Heart right ventricle (tissue), 16 donors: ENCODE data around the gene AGRN. TPM values are rescaled to one million over a fixed set of nuclear protein-coding genes. Genes with fewer than 3 reads are reported as not detected.
"Not testable (repeated sequence)": the region's sequence is repeated elsewhere in the genome, so short reads cannot be mapped to it uniquely, and the experiment has no call there.

Experiments
- ATAC-seq, 8 donors: fragments of 200-7000 bp; cut with Tn5 transposase; one replicate each; pipeline ENCODE4 v1.9.1; 2020; ENCODE audit warnings: mild to moderate bottlenecking in 8 of 8, moderate library complexity in 8 of 8, moderate number of reproducible peaks in 1 of 8
- DNase-seq, 2 donors: peaks; one replicate each; pipeline ENCODE4 v3.0.0-alpha.2; 2020
- H3K27ac ChIP-seq, 10 donors: fragments of 200-600 bp; sonication (generic) in 2 of 10; one replicate each; pipeline versions ENCODE4 v1.5.0 to v1.8.0; 2020 to 2022; ENCODE audit warnings: mild to moderate bottlenecking in 3 of 10
- H3K27me3 ChIP-seq, 7 donors: fragments of 200-600 bp; one replicate each; pipeline ENCODE4 v1.8.0; 2021 to 2022; ENCODE audit warnings: mild to moderate bottlenecking in 2 of 7
- H3K36me3 ChIP-seq, 9 donors: fragments of 200-600 bp; sonication (generic) in 1 of 9; one replicate each; pipeline versions ENCODE4 v1.5.0 to v1.8.0; 2020 to 2022; ENCODE audit warnings: mild to moderate bottlenecking in 2 of 9
- H3K4me1 ChIP-seq, 9 donors: fragments of 200-600 bp; sonication (generic) in 1 of 9; one replicate each; pipeline versions ENCODE4 v1.5.0 to v1.8.0; 2020 to 2022; ENCODE audit warnings: mild to moderate bottlenecking in 4 of 9
- H3K4me3 ChIP-seq, 10 donors: fragments of 200-600 bp; sonication (generic) in 2 of 10; one replicate each; pipeline versions ENCODE4 v1.5.0 to v1.8.0; 2020 to 2022; ENCODE audit warnings: mild to moderate bottlenecking in 7 of 10, moderate library complexity in 2 of 10
- H3K9me3 ChIP-seq, 11 donors: fragments of 200-600 bp in 10 of 11; sonication (generic) in 2 of 11; one replicate each; pipeline versions ENCODE4 v1.5.0 to v1.8.0; 2013 to 2022; ENCODE audit warnings: mild to moderate bottlenecking in 2 of 11, control low read depth in 1 of 11, moderate library complexity in 1 of 11
- CTCF ChIP-seq, 9 donors: fragments of 200-600 bp; sonication (generic) in 2 of 9; IDR thresholded peaks; one replicate each; pipeline versions ENCODE4 v1.5.0 to v1.8.0; 2021 to 2022; ENCODE audit warnings: antibody characterized with exemption in 9 of 9, mild to moderate bottlenecking in 5 of 9, moderate library complexity in 1 of 9
- WGBS, 2 donors: extraction: QIAGEN DNeasy Blood & Tissue Kit; methylation state at CpG; one replicate each; pipeline ENCODE4 v1.1.7; 2013; ENCODE audit warnings: inconsistent platforms in 1 of 2; 5-methylcytosine and 5-hydroxymethylcytosine counted together
- intact Hi-C, 10 donors: fragments of 100-400 bp; cut with DNase I; formaldehyde crosslinking; loops; one replicate each; pipeline versions ENCODE4 v1.11.1 to v1.14.2; 2022
- polyA plus RNA-seq, 2 donors: library from polyadenylated mRNA; stranded (reverse); fragments of 200-250 nt; gene quantifications; one replicate each; pipeline ENCODE4 v1.2.3, GENCODE V29; 2013
- total RNA-seq, 10 donors: library from RNA; stranded (reverse); fragmentation: NEBNext Ultra II Directional in 3 of 10; extraction: Animal tissue kit (Norgen Biotek cat#: 25700) in 3 of 10; gene quantifications; one replicate each; pipeline versions ENCODE4 v1.2.1 to v1.2.4, GENCODE V29; 2021 to 2023
- donor health status: Arrhythmogenic right ventricular cardiomyopathy.
- donor health status: ischemic (EF 13 %, LVEDD 7.1; RV severe dilation, severe dysfunction).
- donor health status: healthy with polysubstance abuse.
- donor health status: DM: no; HTN: yes; CAD: no.
- donor health status: DM: no; HTN: no; CAD: no.
- donor health status: ischemic (EF 25% LVEDD 6.9; RV normal size, moderate dysfunction).
- donor health status: ischemic (EF 25% LVEDD 5.7; RV mildly dilated, moderate dysfunction).
- donor health status: healthy.
- donor health status: DM: yes; HTN: yes; CAD: no.
- donor health status: Ischemic cardiomyopathy.
- donor health status: ischemic (EF 35%, LVEDD 5.7; RV mildly dilated, moderate dysfunction).
- donor health status: nonischemic (EF 11% LVEDD 7.7; RV severe dilation, severe dysfunction).
- donor health status: DM: yes; HTN: yes; CAD: no.
- donor health status: PGD.
- donor health status: ischemic (EF 29% LVEDD 5.4; RV normal size, mild dysfunction).
- donor health status: nonischemic (EF 23%, LVEDD 6.1; RV moderate dilation, normal function).

AGRN gene
- total and polyA plus RNA-seq, 12 donors: 11.5 to 33.9 (median 18.3) TPM

- ATAC-seq: no peak
- TF ChIP-seq CTCF (IDR thresholded peaks at IDR 0.05): no peak
- peaks cover 0 to 47% (median 3%) of the 10 kb centered on the region in 9 donors for H3K4me1 ChIP-seq
- peaks cover 0 to 1% (median 0%) of the 10 kb centered on the region in 11 donors for H3K9me3 ChIP-seq
- WGBS, 2 donors: 86 to 88% methylated on average over 42 to 43 of the region's 43 CpGs
- DNase-seq: peak in 1 of 2 donors; percentile 25
- peaks cover 0 to 4% (median 0%) of the 10 kb centered on the region in 9 donors for H3K36me3 ChIP-seq
- H3K27ac ChIP-seq: peak overlapping the region; percentile 83 to 97 (median 96)
- peaks cover 0 to 31% (median 7%) of the 10 kb centered on the region in 7 donors for H3K27me3 ChIP-seq
- intact Hi-C loops: loop anchor here in 5 of 10 donors (2.0 to 5.0 kb wide), 3 partner anchors 79 to 84 kb away; no protein-coding TSS in a partner anchor
- H3K4me3 ChIP-seq: peak overlapping the region in 6 of 10 donors; percentile 1 to 60 (median 51)
Measured at GRCh38 chr1:982765-983436, 37.0 kb upstream of the AGRN start.

- peak overlapping the region in 2 of 10 donors; percentile 87 to 96 for H3K27ac ChIP-seq
- H3K27me3 ChIP-seq: peaks cover 0 to 31% (median 7%) of the 10 kb centered on the region in 7 donors
- H3K36me3 ChIP-seq: no peaks in the 10 kb centered on the region
- DNase-seq (peak; percentile 48 to 67), ATAC-seq (peak in 1 of 8 donors; percentile 4)
- peak; percentile 92 to 98 (median 94) for TF ChIP-seq CTCF (IDR thresholded peaks at IDR 0.05)
- H3K4me1 ChIP-seq: peaks cover 0 to 41% (median 3%) of the 10 kb centered on the region in 9 donors
- intact Hi-C loops: loop anchor here in 9 of 10 donors (2.0 to 5.0 kb wide), 3 partner anchors 78 to 83 kb away; no protein-coding TSS in a partner anchor
- H3K9me3 ChIP-seq: peaks cover 0 to 5% (median 0%) of the 10 kb centered on the region in 11 donors
- H3K4me3 ChIP-seq: peak overlapping the region in 5 of 10 donors; percentile 23 to 39 (median 32)
- WGBS, 2 donors: 21 to 24% methylated on average over 24 to 29 of the region's 29 CpGs
Measured at GRCh38 chr1:983798-984475, 36.0 kb upstream of the AGRN start.

- TF ChIP-seq CTCF (IDR thresholded peaks at IDR 0.05): peak in 4 of 9 donors; percentile 15 to 43 (median 22)
- H3K4me1 ChIP-seq: peaks cover 0 to 37% (median 3%) of the 10 kb centered on the region in 9 donors
- H3K27me3 ChIP-seq: peaks cover 0 to 31% (median 7%) of the 10 kb centered on the region in 7 donors
- no peak overlapping the region for H3K27ac ChIP-seq
- 61 to 63% methylated on average over 12 of the region's 12 CpGs for WGBS, 2 donors
- intact Hi-C loops: loop anchor here in 8 of 10 donors (2.0 to 5.0 kb wide), 3 partner anchors 78 to 83 kb away; no protein-coding TSS in a partner anchor
- DNase-seq (no peak), ATAC-seq (no peak)
- H3K36me3 ChIP-seq: no peaks in the 10 kb centered on the region
- H3K4me3 ChIP-seq: peak overlapping the region in 5 of 10 donors; percentile 23 to 39 (median 32)
- H3K9me3 ChIP-seq: peaks cover 0 to 5% (median 0%) of the 10 kb centered on the region in 11 donors
Measured at GRCh38 chr1:984476-984814, 35.5 kb upstream of the AGRN start.

GRCh38 chr1:985126-985525 is 34.8 kb upstream of the AGRN start:
- WGBS, 2 donors: 76 to 77% methylated on average over 13 of the region's 13 CpGs
- Histone ChIP-seq H3K9me3 (peaks cover 0 to 5% (median 0%) of the 10 kb centered on the region in 11 donors), H3K4me1 (peaks cover 0 to 30% (median 3%) of the 10 kb centered on the region in 9 donors), H3K27me3 (peaks cover 0 to 31% (median 7%) of the 10 kb centered on the region in 7 donors), H3K27ac (no peak overlapping the region), H3K4me3 (no peak overlapping the region), H3K36me3 (no peaks in the 10 kb centered on the region)
- DNase-seq (no peak), ATAC-seq (no peak)
- TF ChIP-seq CTCF (IDR thresholded peaks at IDR 0.05): no peak
- intact Hi-C loops: loop anchor here in 5 of 10 donors (1.0 to 2.0 kb wide), 2 partner anchors 78 kb away; no protein-coding TSS in a partner anchor

GRCh38 chr1:988061-988460 is 31.9 kb upstream of the AGRN start:
- DNase-seq, H3K4me3 ChIP-seq, H3K27ac ChIP-seq, H3K36me3 ChIP-seq, intact Hi-C loops, ATAC-seq: not testable (repeated sequence)
- peaks cover 0 to 32% (median 2%) of the 10 kb centered on the region in 7 donors for H3K27me3 ChIP-seq
- peaks cover 0 to 13% (median 0%) of the 10 kb centered on the region in 9 donors for H3K4me1 ChIP-seq
- WGBS, 2 donors: 85 to 89% methylated on average over 5 of the region's 5 CpGs
- H3K9me3 ChIP-seq: peaks cover 0 to 19% (median 4%) of the 10 kb centered on the region in 11 donors

GRCh38 chr1:991275-991674 is 28.6 kb upstream of the AGRN start:
- intact Hi-C loops: loop anchor here in 1 of 10 donors (5.0 kb wide), 1 partner anchor 36 kb away; no protein-coding TSS in a partner anchor
- 90 to 95% methylated on average over 6 of the region's 6 CpGs for whole genome bisulfite sequencing, 2 donors

More at GRCh38 chr1:991275-991674, 28.6 kb upstream of the AGRN start:
- H3K4me3 ChIP-seq, H3K27ac ChIP-seq, H3K36me3 ChIP-seq, DNase-seq, H3K4me1 ChIP-seq, ATAC-seq: not testable (repeated sequence)
- Histone ChIP-seq H3K27me3 (peaks cover 0 to 33% (median 0%) of the 10 kb centered on the region in 7 donors), H3K9me3 (peaks cover 0 to 19% (median 4%) of the 10 kb centered on the region in 11 donors)
